Stomach smooth muscle (tissue), 2 donors: ENCODE results near the gene ZNF770.
"Not testable (repeated sequence)": the region's sequence is repeated elsewhere in the genome, so short reads cannot be mapped to it uniquely, and the experiment has no call there.

ENCODE experiments used
- H3K27ac ChIP-seq: one replicate; pipeline ENCODE4 v1.7.0; 2013; ENCODE audit warnings: mild to moderate bottlenecking, low read length, inconsistent platforms
- H3K27me3 ChIP-seq, 2 donors: one replicate each; pipeline ENCODE4 v1.7.0; 2013; ENCODE audit warnings: low read length in 2 of 2; ENCODE audit not compliant: insufficient read depth in 2 of 2, control insufficient read depth in 1 of 2
- H3K36me3 ChIP-seq, 2 donors: one replicate each; pipeline ENCODE4 v1.7.0; 2013; ENCODE audit warnings: low read length in 2 of 2; ENCODE audit not compliant: control insufficient read depth in 2 of 2, insufficient read depth in 2 of 2
- H3K4me1 ChIP-seq: one replicate; pipeline ENCODE4 v1.7.0; 2013; ENCODE audit warnings: low read length; ENCODE audit not compliant: control insufficient read depth, insufficient read depth
- H3K4me3 ChIP-seq, 2 donors: one replicate each; pipeline ENCODE4 v1.7.0; 2013; ENCODE audit warnings: low read length in 2 of 2
- H3K9ac ChIP-seq, 2 donors: one replicate each; pipeline ENCODE4 v1.7.0; 2013; ENCODE audit warnings: low read length in 2 of 2, mild to moderate bottlenecking in 1 of 2
- H3K9me3 ChIP-seq, 2 donors: one replicate each; pipeline ENCODE4 v1.7.0; 2013; ENCODE audit warnings: low read length in 2 of 2; ENCODE audit not compliant: control insufficient read depth in 2 of 2
- donor health status: healthy.
- donor health status: Pancreatic carcinoma.

Gene ZNF770

DNA sequence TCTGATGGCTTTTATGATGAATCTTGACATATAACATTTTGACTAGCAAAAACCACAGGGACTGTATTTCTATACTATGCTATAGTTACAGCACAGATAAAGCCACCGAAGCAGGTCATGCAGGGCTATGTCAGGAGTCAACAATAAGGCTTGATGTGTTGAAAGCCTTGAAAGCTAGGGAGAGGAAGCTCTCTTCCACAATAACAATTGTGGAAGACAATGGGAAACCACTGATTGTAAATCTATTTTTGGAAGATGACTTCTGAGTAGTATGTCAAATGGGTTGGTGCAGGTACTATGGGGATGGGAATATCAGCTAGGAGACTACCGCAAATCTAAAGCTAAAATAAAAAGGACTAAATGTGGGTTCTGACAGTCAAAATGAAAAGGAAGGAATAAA, 14.6 kb downstream of the ZNF770 start:
- peaks cover 0 to 3% of the 10 kb centered on the region in 2 donors for H3K36me3 ChIP-seq
- no peak overlapping the region for H3K9ac ChIP-seq
- H3K4me1 ChIP-seq, result peaks cover 5% of the 10 kb centered on the region
- H3K4me3 ChIP-seq, result no peak overlapping the region
- H3K27ac ChIP-seq, result no peak overlapping the region
- H3K27me3 ChIP-seq, result no peaks in the 10 kb centered on the region
- no peaks in the 10 kb centered on the region for H3K9me3 ChIP-seq

DNA sequence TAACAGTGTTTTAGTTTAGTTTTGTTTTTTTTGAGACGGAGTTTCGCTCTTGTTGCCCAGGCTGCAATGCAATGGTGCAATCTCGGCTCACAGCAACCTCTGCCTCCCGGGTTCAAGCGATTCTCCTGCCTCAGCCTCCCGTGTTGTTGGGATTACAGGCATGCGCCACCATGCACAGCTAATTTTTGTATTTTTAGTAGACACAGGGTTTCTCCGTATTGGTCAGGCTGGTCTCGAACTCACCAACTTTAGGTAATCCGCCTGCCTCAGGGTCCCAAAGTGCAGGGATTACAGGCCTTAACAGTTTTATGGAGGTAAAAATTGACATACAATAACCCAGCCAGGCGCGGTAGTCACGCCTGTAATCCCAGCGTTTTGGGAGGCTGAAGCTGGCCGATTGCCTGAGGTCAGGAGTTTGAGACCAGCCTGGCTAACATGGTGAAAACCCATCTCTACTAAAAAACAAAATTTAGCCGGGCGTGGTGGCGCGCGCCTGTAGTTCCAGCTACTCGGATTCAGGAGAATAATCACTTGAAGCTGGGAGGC, 17.9 kb downstream of the ZNF770 start:
- not testable (repeated sequence) for H3K27ac ChIP-seq, H3K36me3 ChIP-seq, H3K4me1 ChIP-seq, H3K9me3 ChIP-seq, H3K27me3 ChIP-seq
- H3K9ac ChIP-seq, result peak overlapping the region; percentile 36 to 66
- peak overlapping the region; percentile 98 to 100 for H3K4me3 ChIP-seq

DNA sequence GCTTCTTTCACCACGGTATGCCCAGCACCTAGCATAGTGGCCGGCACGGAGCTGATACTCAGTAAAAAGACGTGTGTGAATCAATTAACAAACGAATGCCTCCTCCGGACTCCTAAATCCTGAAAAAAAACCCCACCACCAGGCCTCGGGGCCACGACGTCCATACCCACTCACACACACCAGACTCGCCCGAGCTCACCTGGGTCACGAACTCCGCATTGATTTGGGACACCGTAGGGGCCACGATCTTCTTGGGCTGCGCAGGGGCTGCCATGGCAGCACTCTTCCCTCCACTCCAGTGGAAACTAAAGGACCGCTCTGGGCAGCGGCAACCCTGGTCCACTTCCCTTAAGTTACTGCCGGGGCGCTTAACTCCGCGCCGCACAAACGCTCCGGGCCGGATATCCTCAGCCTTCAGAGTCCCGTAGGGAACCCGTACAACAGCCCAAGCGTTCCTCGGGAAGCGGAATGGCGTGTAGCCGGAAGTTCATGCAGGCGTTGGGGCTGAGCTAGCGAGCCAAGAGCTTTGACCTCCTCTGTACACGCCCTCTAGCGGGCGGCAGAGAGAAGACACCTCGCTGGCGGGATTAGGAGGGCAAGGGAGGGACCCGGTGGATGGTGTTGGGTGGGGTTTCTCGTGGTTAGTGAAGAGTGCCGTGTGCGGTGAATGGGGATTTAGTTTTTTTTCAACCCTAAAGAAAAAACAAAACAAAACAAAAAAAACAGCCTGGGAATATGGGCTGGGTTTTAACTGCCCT, 18.6 kb downstream of the ZNF770 start, which contains the start of gene AQR:
AQR (minus strand) TSS at position 403 of the 758 bp plus-strand sequence; CDS start at position 274, 129 bp downstream.
- Histone ChIP-seq H3K4me3 (peak within 1 kb of the TSS; percentile 98 to 100), H3K36me3 (no peaks in the 10 kb centered on the region), H3K27ac (peak within 1 kb of the TSS; percentile 73), H3K4me1 (peaks cover 8% of the 10 kb centered on the region), H3K9me3 (no peaks in the 10 kb centered on the region), H3K9ac (peak within 1 kb of the TSS; percentile 98 to 99), H3K27me3 (no peaks in the 10 kb centered on the region)

DNA sequence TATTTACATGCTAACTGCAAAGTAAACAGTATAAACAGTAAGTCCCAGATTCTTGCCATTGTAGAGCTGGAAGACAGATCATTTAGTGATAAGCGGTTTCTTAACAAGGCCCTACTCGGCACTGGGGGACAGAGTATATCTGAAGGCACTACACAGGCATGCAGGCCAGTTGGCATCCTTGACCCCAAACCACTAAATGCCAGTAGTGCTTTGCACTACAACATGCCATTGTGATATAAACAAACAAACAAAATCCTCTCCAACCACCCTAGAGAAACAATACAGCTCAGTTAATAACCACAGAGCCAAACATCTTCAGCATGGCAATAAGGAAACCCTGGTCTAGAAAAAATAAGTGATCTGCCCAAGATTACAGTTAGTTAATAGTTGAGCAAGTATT, 23.8 kb downstream of the ZNF770 start:
- H3K27me3 ChIP-seq, result no peaks in the 10 kb centered on the region
- no peak overlapping the region for H3K9ac ChIP-seq
- no peaks in the 10 kb centered on the region for H3K9me3 ChIP-seq
- no peak overlapping the region for H3K4me3 ChIP-seq
- H3K4me1 ChIP-seq, result peaks cover 5% of the 10 kb centered on the region
- peaks cover 6 to 11% of the 10 kb centered on the region in 2 donors for H3K36me3 ChIP-seq
- H3K27ac ChIP-seq, result no peak overlapping the region

DNA sequence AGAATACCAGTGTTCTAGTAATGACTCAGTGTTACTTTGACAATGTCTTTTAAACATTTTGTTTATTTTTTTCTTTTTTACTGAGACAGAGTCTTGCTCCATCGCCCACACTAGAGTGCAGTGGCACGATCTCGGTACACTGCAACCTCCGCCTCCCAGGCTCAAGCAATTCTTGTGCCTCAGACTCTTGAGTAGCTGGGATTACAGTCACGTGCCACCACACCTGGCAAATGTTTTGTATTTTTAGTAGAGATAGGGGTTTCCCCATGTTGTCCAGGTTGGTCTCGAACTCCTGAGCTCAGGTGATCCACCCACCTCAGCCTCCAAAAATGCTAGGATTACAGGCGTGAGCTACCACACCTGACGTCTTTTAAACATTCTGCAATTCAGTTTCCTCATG, 34.2 kb downstream of the ZNF770 start:
- H3K9ac ChIP-seq, result no peak overlapping the region
- no peak overlapping the region for H3K4me3 ChIP-seq
- H3K27me3 ChIP-seq, result no peaks in the 10 kb centered on the region
- H3K4me1 ChIP-seq, result no peaks in the 10 kb centered on the region
- peaks cover 4 to 5% of the 10 kb centered on the region in 2 donors for H3K36me3 ChIP-seq
- H3K27ac ChIP-seq, result no peak overlapping the region
- no peaks in the 10 kb centered on the region for H3K9me3 ChIP-seq

DNA sequence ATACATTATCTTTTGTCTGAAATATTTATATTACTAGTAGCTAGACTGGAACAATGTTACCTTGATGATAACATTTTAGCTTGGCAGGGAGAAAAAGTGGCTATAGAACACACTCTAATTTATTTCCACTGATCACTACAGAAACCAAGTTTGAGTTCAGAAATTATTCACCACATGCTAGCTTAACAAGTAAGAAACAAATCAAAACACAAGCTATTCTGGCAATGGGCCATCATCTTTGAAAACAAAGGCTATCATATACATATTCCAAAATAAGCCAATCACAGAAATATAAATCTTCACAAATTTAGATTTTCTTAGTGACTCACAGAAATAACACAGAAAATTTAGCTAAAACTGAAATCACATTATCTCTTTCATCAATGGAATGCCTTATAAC, 35.6 kb downstream of the ZNF770 start:
- Histone ChIP-seq H3K27ac (no peak overlapping the region), H3K4me1 (no peaks in the 10 kb centered on the region), H3K27me3 (no peaks in the 10 kb centered on the region), H3K9ac (no peak overlapping the region), H3K36me3 (peaks cover 5 to 8% of the 10 kb centered on the region in 2 donors), H3K9me3 (no peaks in the 10 kb centered on the region), H3K4me3 (no peak overlapping the region)

DNA sequence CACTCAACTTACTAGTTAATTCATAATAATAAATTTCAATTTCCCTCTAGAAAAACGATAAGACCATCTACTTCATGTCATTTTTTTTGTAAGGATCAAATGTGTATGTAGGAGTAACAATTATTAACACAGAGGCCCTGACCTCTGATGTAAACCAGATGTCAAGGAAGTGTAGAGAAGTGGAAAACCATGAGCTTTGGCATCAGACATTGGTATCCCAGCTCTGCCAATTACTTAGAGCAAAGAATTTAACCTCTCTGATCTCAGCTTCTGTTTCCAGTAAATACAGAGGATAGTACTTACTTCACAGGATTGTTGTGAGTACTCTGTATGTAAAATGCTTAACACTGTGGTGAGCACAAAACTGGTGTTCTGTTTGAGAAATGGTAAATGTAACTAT, 36.1 kb downstream of the ZNF770 start:
- H3K36me3 ChIP-seq, result peaks cover 5 to 8% of the 10 kb centered on the region in 2 donors
- H3K9me3 ChIP-seq, result no peaks in the 10 kb centered on the region
- H3K27me3 ChIP-seq, result no peaks in the 10 kb centered on the region
- no peak overlapping the region for H3K27ac ChIP-seq
- no peak overlapping the region for H3K9ac ChIP-seq
- H3K4me3 ChIP-seq, result no peak overlapping the region
- H3K4me1 ChIP-seq, result no peaks in the 10 kb centered on the region

DNA sequence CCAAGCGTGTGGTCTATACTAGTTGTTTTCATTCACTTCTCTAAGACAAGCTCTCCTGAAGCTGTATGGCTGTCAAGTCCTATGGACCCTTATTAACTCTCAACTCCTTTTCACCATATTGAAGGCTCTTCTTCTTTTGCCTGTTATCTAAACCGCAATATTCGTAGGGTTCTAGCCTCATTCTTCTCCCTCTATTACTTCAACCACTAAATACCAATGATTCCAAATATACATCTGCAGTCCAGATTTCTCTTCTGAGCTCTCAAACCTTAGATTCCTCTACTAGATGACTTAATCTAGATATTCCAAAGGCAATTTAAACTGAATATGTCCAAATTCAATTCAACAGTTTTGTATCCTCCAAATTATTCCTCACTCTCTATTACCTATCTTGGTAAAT, 43.2 kb downstream of the ZNF770 start:
- Histone ChIP-seq H3K9ac (no peak overlapping the region), H3K4me1 (no peaks in the 10 kb centered on the region), H3K4me3 (no peak overlapping the region), H3K27ac (no peak overlapping the region), H3K36me3 (peaks cover 11 to 12% of the 10 kb centered on the region in 2 donors), H3K27me3 (no peaks in the 10 kb centered on the region), H3K9me3 (no peaks in the 10 kb centered on the region)

DNA sequence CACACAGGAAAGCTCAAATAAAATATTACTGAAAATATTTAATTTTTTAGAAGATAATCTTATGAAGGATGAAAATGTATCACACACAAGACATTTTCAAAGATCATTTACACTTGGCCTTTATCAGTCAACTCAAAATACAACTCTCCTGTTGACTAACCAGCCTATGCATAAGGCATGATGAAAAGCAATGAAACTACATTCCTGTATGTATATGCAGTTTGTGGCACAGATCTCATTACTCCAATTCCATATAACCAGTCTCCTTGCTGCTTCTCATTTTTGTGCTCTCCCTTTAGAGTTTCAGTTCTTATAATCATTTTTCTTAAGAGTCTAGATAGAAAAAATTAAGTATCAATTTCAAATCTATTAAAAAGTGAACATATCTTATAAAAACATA, 44.4 kb downstream of the ZNF770 start:
- Histone ChIP-seq H3K4me3 (no peak overlapping the region), H3K9ac (no peak overlapping the region), H3K27ac (no peak overlapping the region), H3K4me1 (no peaks in the 10 kb centered on the region), H3K36me3 (peaks cover 15 to 18% of the 10 kb centered on the region in 2 donors), H3K27me3 (no peaks in the 10 kb centered on the region), H3K9me3 (no peaks in the 10 kb centered on the region)

DNA sequence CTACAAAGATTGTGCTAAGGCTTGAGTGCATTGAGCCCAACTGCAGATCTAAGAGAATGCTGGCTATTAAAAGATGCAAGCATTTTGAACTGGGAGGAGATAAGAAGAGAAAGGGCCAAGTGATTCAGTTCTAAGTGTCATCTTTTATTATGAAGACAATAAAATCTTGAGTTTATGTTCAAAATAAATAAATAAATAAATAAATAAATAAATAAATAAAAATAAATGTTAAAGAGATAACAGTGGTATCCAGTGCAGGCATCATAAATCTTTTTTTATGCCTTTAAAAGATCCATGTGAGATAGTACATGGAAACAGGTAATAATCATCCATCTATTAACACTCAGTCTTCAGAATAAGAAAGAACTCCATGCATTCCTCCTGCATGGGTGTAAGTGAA, 44.8 kb downstream of the ZNF770 start:
- H3K27me3 ChIP-seq, H3K9me3 ChIP-seq, H3K4me3 ChIP-seq, H3K4me1 ChIP-seq, H3K9ac ChIP-seq, H3K27ac ChIP-seq: not testable (repeated sequence)
- H3K36me3 ChIP-seq, result peaks cover 15 to 21% of the 10 kb centered on the region in 2 donors

DNA sequence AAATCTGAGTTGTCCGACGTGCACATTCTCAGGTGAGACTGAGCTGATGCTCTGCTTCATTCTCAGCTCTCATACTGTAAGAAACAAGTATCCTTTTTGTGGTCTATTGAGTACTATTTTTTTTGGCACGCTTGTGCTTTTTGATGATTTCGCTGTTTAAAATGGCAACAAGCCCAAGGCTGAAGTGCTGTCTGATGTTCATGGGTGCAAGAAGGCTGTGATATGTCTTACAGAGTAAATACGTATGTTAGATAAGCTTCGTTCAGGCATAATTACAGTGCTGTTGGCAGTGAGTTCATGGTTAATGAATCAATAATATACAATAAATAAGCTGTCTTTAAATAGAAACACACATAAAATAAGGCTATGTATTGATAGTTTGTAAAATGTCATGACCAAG, 45.7 kb downstream of the ZNF770 start:
- Histone ChIP-seq H3K4me3 (no peak overlapping the region), H3K27ac (no peak overlapping the region), H3K9me3 (no peaks in the 10 kb centered on the region), H3K27me3 (no peaks in the 10 kb centered on the region), H3K4me1 (no peaks in the 10 kb centered on the region), H3K9ac (no peak overlapping the region), H3K36me3 (peaks cover 11 to 21% of the 10 kb centered on the region in 2 donors)
